CD4-positive, alpha-beta T cell treated with Interleukin-12 subunit alpha and Interleukin-12 subunit beta, for 1 hour (primary cell): Measurements from ENCODE around the gene DLG5.

Source experiments
- DNase-seq: peaks from one replicate; pipeline ENCODE4 v3.0.0-alpha.2; 2020

DLG5 gene

GRCh38 chr10:77909749-77910375 lies 16.7 kb downstream of the DLG5 start:
- DNase-seq: no peak

- DNase-seq: no peak
These were observed 17.4 kb downstream of the DLG5 start for GRCh38 chr10:77909021-77909748.

- no peak for DNase-seq
These were observed 18.4 kb downstream of the DLG5 start for GRCh38 chr10:77907900-77908717.

DNA sequence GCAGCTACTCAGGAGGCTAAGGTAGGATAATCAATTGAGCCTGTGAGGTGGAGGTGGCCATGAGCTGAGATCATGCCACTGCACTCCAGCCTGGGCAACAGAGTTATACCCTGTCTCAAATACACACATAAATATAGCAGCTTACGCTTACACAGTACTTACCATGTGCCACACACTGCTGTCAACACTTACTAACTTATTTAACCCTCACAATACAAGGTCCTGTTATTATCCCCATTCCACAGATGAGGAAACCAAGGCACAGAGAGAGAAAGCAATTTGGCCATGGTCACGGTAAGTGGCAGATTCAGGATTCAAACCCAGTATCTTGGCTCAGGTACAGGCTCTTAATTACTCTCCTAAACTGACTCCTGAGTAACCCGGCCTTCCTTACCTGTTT lies 19.1 kb downstream of the DLG5 start:
- DNase-seq: no peak

GRCh38 chr10:77906951-77907421 lies 19.6 kb downstream of the DLG5 start:
- no peak for DNase-seq

DNA sequence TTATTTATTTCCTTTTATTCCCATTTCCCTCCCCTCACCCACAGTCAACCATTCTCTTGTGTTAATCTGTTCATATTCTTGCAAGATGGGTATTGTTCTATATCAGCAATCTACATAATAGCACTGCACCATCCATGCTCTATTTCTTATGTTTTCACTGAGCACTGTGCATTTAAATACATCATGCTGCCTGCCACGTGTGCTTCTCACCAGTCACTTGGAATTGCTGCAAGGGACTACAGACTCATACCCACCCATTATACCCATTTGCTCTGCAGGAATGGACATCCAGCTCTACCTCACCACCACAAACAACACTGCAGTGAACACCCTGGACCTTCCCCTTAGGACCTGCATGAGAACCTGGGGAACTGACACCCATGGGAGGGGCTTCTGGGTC lies 20.8 kb downstream of the DLG5 start:
- DNase-seq: no peak

GRCh38 chr10:77905086-77905748 lies 21.3 kb downstream of the DLG5 start:
- DNase-seq: no peak

GRCh38 chr10:77904100-77904840 lies 22.3 kb downstream of the DLG5 start:
- DNase-seq: no peak

GRCh38 chr10:77902159-77902558 lies 24.4 kb downstream of the DLG5 start:
- no peak for DNase-seq

GRCh38 chr10:77901743-77902142 lies 24.8 kb downstream of the DLG5 start:
- DNase-seq: no peak

DNA sequence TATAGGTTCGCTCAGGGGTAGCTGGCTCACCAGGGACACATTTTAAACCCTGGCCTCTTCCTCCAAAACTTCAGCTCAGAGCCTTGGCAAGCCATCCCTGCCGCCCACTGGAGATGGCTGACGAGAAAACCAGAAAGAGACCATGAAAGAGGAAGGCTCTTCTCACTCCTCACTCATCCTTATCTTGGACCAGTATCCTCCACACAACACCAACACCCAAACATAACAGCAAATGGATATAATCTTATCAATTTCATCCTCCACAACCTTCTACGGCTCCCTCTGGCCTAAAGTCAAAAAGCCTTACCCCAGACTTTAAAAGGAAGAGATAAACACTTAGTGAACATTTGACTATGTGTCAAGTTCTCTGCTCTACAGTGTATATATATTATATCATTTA lies 26.9 kb downstream of the DLG5 start:
- no peak for DNase-seq

GRCh38 chr10:77899080-77899477 lies 27.5 kb downstream of the DLG5 start:
- no peak for DNase-seq

GRCh38 chr10:77898323-77899079 lies 28.1 kb downstream of the DLG5 start:
- DNase-seq: no peak

DNA sequence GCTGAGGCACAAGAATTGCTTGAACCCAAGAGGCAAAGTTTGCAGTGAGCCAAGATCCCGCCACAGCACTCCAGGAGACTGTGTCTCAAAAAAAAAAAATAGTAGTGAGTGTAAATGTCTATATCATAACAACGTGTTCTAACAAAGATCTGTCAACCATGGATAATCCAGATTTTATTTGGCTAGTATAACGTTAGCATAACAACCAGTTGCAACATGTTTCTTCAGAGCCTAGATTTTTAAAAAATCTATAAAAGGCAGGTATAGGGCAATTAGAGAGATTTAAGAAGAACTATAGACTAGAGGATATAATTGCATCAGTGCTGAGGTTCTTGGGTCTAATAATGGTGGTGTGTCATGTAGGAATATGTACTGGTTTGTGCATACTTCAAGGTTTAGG lies 30.5 kb downstream of the DLG5 start:
- no peak for DNase-seq

DNA sequence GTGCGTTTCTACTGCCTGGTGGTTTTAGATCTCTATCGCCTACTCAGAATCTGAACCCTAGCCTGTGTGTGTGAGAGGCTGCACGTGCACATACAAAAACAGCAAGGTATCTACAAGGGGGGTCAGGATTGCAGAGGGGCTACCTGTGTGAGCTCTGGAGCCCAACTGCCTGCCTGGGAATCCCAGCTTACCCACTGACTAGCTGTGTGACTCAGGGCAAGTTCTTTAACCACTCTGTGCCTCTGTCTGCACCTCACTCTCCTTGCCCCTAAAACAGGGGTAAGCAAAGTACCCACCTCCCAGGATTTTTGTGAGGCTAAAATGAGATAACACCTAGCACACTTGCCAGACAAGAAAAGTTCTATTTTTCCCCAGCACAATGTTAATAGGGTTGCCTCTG lies 32.5 kb downstream of the DLG5 start:
- DNase-seq: no peak

DNA sequence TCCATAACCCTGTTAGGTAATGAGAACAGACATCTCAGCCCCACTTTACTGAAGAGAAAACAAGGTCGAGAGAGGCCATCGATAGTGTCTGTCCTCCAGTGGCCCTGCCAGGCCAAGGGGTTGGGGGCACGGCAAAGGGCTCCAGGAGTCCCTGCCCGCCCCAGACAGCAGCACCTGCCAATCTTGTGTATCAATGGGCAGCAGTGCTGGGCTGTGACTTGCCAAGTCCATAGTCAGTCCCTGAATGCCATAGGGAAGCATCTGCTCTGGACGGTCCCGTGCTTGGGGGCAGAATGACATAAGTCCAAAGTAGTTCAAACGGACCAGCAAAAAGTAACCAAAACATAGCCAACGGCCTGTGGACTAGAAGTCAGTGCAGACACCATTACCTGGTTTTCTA lies 33.2 kb downstream of the DLG5 start:
- no peak for DNase-seq

- DNase-seq: no peak
These were observed 33.8 kb downstream of the DLG5 start for GRCh38 chr10:77892761-77893160.

- no peak for DNase-seq
These were observed 34.4 kb downstream of the DLG5 start for GRCh38 chr10:77892021-77892739.

DNA sequence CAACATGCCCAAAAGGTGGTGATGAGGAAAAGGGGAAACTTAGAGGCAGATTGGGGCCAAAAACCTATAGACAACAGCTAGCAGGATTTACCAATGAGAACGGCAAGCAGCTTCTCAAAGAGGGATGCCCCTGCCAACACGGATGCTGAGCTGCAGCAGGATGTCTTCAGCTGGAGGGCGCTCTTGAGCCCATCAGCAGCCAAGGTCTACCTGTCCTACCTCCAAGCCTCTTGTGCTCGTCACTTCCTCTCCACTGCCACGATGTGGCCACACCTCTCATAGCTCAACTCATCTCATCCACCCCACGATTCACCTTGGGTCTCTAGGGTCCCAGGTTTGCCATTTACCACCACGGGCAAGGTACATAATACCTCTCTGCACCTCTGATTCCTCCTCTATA lies 36.5 kb downstream of the DLG5 start:
- DNase-seq: no peak

GRCh38 chr10:77889277-77889903 lies 37.2 kb downstream of the DLG5 start:
- DNase-seq: no peak

DNA sequence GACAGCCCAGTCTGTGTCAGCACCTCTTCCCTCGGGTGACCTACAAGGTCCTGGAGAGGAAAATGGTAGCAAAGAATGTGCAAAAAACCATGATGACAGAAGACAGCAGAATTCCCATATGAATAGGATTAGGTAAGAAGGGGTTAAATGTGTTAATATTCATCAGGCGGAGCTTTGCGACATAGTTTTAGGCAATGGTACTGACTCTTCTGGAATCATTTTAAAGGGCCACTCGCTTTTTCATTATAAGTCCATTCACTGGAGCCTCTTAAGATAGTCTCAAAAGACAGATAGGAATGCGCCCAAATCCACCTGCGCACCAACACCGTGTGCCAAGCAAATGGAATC lies 38.2 kb downstream of the DLG5 start:
- no peak for DNase-seq
